HuH-7 (cell line): ENCODE results near the gene ESPNL.

ENCODE experiments used
- DNase-seq: peaks from one replicate; pipeline ENCODE4 v3.0.0; 2011; ENCODE audit warnings: low spot score

ESPNL gene

DNA sequence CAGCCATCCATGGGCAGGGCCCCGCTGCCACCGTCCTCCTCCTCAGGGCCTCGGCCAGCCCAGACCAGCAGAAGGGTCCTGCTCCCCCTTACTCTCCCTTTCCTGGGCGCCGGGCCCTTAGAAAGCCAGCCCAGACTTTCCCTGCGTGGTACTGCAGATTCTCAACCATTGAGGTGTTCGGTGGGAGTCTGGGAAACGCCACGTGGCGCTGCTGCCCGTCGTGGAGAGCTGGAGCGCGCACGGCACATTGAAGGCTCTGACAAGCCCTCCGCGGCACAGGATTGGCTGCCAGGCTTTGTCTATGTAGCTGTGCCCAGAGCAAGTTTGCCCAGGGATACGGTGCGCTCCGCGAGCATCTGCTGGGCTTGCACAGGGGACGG lies 27.9 kb downstream of the ESPNL start:
- no peak for DNase-seq

GRCh38 chr2:238128534-238129001 lies 28.4 kb downstream of the ESPNL start:
- DNase-seq = no peak

- no peak for DNase-seq
Observed at GRCh38 chr2:238129166-238130010, 29.2 kb downstream of the ESPNL start.

DNA sequence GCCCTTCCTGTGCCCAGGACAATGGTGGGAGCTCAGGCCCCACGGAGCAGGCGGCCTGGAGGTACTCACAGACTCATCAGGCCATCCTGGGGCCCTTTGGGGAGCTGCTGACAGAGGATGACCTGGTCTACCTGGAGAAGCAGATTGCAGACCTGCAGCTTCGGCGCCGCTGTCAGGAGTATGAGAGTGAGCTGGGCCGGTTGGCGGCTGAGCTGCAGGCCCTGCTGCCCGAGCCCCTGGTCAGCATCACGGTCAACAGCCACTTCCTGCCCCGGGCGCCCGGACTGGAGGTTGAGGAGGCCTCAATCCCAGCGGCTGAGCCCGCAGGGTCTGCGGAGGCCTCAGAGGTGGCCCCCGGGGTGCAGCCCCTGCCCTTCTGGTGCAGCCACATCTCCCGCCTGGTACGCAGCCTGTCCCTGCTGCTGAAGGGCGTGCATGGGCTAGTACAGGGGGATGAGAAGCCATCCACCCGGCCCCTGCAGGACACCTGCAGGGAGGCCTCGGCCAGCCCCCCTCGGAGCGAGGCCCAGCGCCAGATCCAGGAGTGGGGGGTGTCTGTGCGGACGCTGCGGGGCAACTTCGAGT lies 30.1 kb downstream of the ESPNL start:
- DNase-seq = no peak

DNA sequence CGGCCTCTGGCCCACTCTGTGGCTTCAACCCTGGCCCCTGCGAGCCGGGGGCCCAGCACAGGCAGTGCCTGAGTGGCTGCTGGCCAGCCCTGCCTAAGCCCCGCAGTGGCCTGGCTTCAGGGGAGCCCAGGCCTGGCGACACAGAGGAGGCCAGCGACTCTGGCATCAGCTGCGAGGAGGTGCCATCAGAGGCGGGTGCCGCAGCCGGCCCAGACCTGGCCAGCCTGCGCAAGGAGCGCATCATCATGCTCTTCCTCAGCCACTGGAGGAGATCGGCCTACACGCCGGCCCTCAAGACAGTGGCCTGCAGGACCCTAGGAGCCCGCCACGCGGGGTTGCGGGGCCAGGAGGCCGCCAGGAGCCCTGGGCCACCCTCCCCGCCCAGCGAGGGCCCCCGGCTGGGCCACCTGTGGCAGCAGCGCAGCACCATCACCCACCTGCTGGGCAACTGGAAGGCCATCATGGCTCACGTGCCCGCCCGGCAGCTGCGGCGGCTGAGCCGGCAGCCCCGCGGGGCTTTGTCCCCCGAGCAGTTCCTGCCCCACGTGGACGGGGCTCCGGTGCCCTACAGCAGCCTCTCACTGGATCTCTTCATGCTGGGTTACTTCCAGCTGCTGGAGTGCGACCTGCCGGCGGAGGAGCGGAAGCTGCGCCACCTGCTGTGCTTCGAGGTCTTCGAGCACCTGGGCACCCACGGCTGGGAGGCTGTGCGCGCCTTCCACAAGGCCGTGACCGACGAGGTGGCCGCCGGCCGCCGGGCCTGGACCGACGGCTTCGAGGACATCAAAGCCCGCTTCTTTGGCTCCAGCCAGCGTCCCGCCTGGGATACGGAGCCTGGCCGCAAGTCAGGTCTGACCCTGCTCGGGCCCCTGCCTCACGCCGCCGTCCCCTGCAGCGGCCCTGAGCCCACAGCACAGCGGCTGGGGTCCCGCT lies 30.8 kb downstream of the ESPNL start:
- DNase-seq = no peak

GRCh38 chr2:238131761-238132462 lies 31.8 kb downstream of the ESPNL start:
- DNase-seq = no peak

DNA sequence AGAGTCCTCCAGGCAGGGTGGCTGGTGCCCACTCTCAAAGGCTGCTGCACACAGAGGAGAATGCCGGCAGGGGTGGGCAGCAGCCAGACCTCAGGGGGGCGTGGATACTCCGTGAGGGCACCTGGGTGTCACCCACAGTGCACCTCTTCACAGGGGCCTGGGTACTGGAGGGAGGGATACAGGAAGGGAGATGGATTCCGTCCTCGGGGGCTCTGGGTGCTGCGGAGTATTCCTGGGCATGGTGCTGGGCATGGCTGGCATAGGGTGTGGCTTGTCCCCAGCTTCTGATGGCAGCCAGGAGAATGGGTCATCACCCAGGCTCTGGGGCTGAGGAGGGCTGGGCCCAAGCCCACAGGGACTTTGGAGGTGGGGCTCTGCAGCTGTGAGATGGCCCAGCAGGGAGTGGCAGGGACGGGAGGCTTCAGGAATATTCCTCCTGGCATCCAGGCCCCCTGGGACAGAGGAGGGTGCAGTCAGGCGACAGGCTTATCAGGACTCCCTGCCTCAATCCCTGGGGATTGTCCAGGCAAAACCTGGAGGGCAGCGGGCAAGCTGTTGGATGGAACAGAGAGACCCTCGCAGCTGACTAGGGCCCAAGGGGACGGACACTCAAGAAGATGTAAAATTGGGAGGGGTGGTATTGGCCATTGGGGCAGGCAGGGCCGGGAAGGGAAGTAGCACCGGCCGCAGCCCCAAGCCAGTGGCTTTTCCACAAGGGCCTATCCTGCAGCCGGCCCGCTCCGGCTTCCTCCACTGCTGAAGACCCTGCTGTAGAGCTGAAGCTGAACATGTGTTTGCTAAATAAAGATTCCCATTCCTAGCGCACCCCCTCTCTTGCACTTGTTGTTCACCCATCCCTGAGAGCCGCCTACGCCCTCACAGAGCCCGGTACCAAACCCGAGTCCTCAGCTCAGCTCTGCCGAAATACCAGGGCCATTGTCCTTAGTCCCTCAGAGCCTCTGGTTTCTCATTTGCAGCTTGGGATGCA lies 32.6 kb downstream of the ESPNL start:
- DNase-seq = no peak

DNA sequence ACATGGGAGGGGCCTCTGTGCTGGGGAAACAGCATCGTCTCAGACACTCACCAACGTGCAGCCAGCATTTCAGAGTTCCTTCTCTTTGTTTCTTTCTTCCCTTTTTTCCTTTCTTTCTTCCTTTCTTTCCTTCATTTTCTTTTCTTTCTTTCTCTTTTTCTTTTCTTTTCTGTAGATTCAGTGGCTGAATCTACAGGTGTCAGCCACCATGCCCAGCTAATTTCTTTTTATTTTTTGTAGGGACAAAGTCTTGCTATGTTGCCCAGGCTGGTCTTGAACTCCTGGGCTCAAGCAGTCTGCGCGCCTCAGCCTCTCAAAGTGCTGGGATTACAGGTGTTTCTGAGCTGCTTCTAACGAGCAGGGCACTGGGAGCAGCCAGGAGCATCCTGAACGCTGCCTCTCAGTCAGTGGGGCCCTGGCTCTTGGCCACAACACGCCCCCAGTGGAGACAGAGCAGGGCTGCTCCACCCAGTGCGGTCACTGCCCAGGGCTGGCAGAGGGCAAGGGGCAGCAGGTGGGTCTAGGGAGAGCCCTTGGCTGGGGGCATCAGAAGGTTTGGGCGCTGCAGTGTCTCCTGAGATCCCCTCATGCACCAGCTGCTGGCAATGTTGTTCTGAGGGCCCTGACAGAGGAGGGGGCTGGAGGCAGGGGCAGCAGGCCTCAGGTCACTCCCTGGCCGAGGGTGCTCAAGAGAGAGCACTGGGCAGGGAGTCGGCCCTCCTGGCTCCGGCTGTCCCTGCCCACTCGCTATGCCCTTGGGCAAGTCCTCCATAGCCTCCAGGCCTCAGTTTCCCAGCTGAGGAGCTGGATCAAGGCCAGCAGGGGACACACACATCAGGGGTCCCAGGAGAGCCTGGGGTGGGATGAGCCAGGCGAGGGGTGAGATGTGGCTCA lies 33.6 kb downstream of the ESPNL start:
- peak; percentile 64 for DNase-seq

GRCh38 chr2:238134393-238134785 lies 34.2 kb downstream of the ESPNL start:
- no peak for DNase-seq

DNA sequence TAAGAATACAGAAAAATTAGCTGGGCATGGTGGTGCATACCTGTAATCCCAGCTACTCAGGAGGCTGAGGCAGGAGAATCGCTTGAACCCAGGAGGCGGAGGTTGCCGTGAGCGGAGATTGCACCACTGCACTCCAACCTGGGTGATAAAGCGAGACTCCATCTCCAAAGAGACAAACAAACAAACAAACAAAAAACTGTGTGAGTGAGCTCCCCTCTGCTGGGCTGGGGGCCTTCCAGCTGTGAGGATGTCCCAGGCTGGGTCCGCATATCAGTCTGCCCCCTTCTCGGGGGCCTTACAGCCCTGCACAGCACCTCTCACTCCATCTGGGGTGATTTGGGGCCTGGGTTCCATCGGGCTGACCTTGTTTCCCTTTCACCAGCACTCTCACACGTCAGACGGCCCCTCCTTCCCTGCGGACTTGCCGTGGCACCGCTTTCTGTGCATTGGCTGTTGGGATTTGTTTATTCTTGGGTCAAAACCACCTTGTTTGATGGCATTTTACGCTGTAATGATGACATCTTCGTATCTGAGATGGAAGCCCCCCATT lies 35.5 kb downstream of the ESPNL start:
- no peak for DNase-seq

- peak; percentile 79 for DNase-seq
Observed at GRCh38 chr2:238136820-238137537, 36.8 kb downstream of the ESPNL start.

- no peak for DNase-seq
Observed at GRCh38 chr2:238137885-238138284, 37.7 kb downstream of the ESPNL start.

- DNase-seq = no peak
Observed at GRCh38 chr2:238138331-238139195, 38.4 kb downstream of the ESPNL start, which contains the start of gene KLHL30. KLHL30 (plus strand) TSS chr2:238138668; CDS start chr2:238140755, 2,087 bp downstream.

GRCh38 chr2:238139196-238140039 lies 39.3 kb downstream of the ESPNL start:
- DNase-seq = no peak

DNA sequence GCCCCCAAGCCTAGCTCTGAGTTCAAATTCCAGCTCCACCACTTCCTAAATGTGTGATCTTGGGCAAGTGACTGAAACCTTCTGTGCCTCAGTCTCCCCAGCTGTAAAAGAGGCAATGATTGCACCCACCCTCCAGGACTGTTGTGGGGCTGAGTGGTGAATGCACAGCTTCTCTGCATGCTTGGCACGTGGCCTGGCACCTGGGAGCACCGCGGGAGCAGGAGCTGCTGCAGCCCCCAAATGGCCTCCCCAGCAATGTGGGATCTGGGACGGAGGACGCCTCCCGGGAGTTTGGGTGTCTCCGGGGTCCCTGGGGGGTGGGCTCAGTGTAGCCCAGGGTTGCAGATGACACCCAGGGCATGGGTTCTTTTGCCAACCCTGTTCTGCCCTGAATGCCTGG lies 39.9 kb downstream of the ESPNL start:
- DNase-seq = no peak

- no peak for DNase-seq
Observed at GRCh38 chr2:238140721-238141540, 40.8 kb downstream of the ESPNL start.
